Activated naive CD8-positive, alpha-beta T cell treated with anti-CD3 and anti-CD28 coated beads, Interleukin-2, amount 50 U/mL, for 16 hours (primary cell): ENCODE measurements around the gene MYEOV.

Experiments
- DNase-seq: peaks from one replicate; pipeline ENCODE4 v3.0.0-alpha.2; 2020; ENCODE audit warnings: low read depth, low spot score

The MYEOV gene

DNA sequence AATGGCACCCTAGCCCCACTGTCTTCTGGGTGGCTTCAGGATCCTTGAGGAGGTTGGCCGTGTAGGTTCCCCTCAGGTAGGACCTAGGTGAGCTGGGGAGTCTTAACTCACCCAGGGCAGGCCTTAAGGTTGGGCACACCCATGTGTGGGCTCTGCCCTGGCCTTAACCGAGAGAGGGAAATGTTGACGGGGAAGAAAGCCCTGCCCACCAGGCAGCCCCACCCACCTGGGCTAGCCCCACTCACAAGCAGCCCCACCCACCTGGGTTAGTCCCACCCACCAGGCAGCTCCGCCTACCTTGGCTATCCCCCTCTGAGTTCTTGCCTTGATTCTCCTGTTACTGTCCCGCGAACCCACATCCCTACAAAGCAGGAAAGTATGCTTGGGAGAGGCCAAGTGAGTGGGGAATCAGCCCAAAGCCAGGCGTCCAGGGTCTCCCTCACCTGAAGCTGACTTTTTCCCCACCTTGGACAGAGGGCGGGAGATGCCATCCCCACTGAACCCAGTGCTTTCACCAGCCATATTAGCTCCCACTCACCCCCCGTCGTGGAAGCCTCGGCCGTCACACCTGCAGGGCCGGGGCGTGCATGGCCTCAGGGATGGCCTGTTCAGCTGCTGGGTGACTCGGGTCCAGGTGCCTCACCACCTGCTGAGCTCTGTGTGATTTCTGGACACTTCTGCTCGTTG lies at the start of gene MYEOV:
MYEOV (plus strand) TSS at position 337 of the 687 bp plus-strand sequence. CDS start 1,200 bp downstream, outside the sequence.
- DNase-seq: no peak

DNA sequence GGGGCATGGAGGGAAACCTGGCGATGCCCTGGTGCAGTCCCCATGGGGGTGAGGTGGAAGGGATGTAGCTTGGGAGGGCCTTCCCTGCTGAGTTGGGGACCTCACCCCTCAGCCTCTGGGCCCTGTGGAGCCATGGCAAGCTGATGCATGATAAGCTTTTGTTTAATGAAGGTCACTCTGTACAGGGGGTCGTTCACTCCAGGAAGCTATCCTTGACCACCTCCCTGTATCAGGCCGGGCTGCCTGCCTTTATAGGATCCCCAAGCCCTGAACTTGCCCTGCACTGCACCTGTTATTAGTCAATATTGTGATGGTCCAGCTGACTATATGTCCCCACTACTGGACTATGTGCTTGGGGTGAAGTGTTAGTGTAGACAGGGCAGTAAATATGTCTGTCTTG lies 49.7 kb upstream of the MYEOV start:
- DNase-seq: no peak

- DNase-seq: no peak
Measured at GRCh38 chr11:69245041-69245440, 48.9 kb upstream of the MYEOV start.

GRCh38 chr11:69245491-69246345 lies 48.2 kb upstream of the MYEOV start:
- no peak for DNase-seq

GRCh38 chr11:69249311-69250185 lies 44.4 kb upstream of the MYEOV start:
- no peak for DNase-seq

GRCh38 chr11:69250186-69251056 lies 43.5 kb upstream of the MYEOV start:
- DNase-seq: no peak

DNA sequence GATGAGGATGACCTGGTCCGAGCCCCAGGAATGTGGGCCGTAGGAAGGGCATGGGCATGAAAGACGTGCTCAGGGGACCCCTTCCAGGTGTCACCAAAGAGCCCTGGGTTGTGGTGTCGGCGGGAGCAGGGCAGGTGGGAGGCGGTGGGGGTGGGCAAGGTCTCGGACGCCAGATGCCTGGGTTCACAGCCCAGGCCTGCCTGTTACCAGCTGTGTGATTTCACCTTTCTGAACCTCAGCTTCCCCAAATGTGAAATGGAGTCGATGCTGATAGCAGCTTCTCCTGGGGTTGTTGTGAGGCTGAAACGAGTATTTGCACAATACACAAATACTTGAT lies 42.9 kb upstream of the MYEOV start:
- DNase-seq: no peak

GRCh38 chr11:69251639-69252489 lies 42.1 kb upstream of the MYEOV start:
- DNase-seq: no peak

DNA sequence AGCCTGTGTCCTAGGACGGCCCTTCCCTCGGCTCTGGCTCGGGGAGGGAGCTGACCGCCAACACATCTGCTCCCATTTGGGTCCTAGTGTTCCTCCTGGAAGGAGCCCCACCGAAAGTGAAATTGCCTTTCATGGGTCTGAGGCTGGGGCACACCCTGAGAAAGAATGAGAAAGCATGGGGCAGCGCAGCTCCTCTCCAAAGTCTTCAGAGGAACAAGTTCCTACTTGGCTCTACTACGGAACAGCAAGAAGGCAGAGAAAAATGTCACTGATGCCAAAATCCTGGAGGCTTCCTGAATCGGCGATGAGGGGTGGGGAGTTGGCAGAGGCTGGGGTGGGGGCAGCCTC lies 41.5 kb upstream of the MYEOV start:
- DNase-seq: no peak

GRCh38 chr11:69253028-69253427 lies 40.9 kb upstream of the MYEOV start:
- no peak for DNase-seq

DNA sequence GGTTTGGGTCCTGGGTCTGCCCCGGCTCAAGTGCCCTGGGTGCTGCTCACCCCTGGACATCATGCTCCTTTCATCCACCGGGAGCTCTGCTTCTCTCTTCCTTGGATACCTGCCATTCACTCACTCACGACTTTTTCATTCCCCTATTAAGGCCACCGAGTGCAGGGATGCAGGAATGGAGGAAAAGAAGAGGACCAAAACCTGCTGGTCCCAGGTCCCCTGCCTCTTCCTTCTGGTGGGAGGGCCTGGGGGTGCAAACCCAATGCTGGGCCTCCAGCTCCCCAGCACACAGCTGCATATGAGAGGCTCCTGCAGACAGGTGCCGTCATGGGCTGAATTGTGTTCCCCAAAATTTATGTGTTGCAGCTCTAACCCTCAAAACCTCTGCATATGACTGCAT lies 36.8 kb upstream of the MYEOV start:
- no peak for DNase-seq

GRCh38 chr11:69257838-69258658 lies 35.9 kb upstream of the MYEOV start:
- no peak for DNase-seq

- no peak for DNase-seq
Measured at GRCh38 chr11:69259096-69259495, 34.9 kb upstream of the MYEOV start.

GRCh38 chr11:69260622-69261021 lies 33.3 kb upstream of the MYEOV start:
- DNase-seq: no peak

GRCh38 chr11:69261116-69261515 lies 32.8 kb upstream of the MYEOV start:
- DNase-seq: no peak

DNA sequence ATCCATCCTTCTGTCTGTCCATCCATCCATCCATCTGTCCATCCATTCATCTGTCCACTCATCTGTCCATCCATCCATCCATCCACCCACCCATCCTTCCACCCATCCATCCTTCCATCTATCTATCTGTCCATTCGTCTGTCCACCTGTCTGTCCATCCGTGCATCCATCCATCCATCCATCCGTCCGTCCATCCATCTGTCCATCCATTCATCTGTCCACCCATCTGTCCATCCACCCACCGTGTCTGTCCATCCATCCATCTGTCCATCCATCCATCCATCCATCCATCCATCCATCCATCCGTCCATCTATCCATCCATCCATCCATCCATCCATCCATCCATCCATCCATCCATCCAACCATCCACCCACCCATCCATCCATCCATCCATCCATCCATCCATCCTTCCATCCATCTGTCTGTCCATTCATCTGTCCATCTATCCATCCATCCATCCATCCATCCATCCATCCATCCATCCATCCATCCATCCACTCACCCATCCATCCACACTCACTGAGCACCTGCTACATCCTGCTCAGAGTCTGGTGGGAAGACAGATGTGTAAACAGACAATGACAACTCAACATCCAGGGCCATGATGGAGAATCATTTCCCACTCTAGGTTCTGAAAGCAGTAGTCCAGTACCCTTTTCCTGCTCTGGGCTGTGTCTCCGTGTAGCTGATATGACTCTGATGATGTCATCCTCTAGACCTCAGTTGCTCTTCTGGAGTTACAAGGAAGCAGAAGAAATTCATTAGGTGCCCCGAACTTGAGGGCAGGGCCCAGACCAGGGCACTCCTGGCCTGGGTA lies 30.8 kb upstream of the MYEOV start:
- DNase-seq: no peak

- no peak for DNase-seq
Measured at GRCh38 chr11:69263736-69264052, 30.3 kb upstream of the MYEOV start.

GRCh38 chr11:69264486-69264885 lies 29.5 kb upstream of the MYEOV start:
- DNase-seq: no peak

GRCh38 chr11:69265210-69265609 lies 28.7 kb upstream of the MYEOV start:
- DNase-seq: no peak
